ENCODE data around the gene PDE4B. TPM values are rescaled to one million over a fixed set of nuclear protein-coding genes. Genes with fewer than 3 reads are reported as not detected.

The PDE4B gene
- total RNA-seq, 2 donors from 2014 or later = 2.0 to 5.7 TPM

DNA sequence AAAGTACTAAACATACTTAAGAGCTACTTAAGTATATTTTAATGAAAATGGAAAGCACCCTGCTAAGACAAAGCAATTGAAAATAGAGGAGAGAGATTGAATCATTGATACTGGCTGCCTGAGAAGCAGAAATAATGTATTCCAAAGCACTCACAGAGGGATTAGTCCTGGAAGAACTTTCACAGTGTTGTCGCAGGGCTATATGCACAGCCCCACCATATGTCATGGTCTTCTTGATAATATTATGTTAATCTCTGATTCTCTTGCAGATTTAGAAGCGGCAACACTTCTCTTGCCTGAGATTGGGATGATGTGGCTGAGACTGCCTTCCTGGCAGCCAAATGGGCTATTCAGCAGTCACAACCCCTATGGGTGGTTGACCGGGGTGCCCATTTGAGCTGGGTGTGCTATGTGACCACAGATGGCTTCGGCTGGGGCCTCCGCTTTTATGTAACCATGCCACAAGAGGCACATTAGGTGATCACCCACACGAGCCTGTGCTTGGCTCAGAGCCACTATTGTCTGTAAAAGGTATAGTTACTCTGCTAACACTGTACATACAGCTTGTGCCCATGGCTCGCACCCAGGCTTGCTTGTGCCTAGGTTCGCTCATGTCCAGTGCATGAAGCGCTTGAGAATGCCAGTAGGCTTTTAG, 589.1 kb downstream of the PDE4B start:
- TF ChIP-seq, protein P1, sequence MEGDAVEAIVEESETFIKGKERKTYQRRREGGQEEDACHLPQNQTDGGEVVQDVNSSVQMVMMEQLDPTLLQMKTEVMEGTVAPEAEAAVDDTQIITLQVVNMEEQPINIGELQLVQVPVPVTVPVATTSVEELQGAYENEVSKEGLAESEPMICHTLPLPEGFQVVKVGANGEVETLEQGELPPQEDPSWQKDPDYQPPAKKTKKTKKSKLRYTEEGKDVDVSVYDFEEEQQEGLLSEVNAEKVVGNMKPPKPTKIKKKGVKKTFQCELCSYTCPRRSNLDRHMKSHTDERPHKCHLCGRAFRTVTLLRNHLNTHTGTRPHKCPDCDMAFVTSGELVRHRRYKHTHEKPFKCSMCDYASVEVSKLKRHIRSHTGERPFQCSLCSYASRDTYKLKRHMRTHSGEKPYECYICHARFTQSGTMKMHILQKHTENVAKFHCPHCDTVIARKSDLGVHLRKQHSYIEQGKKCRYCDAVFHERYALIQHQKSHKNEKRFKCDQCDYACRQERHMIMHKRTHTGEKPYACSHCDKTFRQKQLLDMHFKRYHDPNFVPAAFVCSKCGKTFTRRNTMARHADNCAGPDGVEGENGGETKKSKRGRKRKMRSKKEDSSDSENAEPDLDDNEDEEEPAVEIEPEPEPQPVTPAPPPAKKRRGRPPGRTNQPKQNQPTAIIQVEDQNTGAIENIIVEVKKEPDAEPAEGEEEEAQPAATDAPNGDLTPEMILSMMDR (IDR thresholded peaks at IDR 0.05) = no peak
- DNase-seq = no peak
- Histone ChIP-seq H3K9ac (ENCODE audit: low read depth in 2 of 2, low read length in 2 of 2) (no peak overlapping the region), H3K4me1 (no peaks in the 10 kb centered on the region), H3K4me3 (no peak overlapping the region), H3K9me3 (no peaks in the 10 kb centered on the region), H3K36me3 (no peaks in the 10 kb centered on the region), H3K27ac (no peak overlapping the region), H3K27me3 (no peaks in the 10 kb centered on the region)
- intact Hi-C loops (cut with DNase I) = no loop called here

DNA sequence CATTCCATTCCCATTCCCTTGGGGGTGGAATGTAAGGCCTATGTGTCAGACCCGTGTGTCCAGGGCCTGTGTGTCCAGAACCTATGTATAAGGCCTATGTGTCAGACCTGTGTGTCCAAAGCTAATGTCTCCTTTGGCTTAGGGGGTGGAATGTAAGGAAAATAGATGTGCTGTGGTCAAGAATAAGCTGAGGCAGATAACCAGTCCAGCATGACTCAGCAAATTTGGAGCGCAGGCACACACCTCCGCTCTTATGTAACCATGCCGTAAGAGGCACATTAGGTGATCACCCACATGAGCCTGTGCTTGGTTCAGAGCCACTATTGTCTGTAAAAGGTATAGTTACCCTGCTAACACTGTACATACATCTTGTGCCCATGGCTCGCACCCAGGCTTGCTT, 590.5 kb downstream of the PDE4B start:
- H3K27ac ChIP-seq = no peak overlapping the region
- H3K27me3 ChIP-seq = no peaks in the 10 kb centered on the region
- H3K4me1 ChIP-seq = no peaks in the 10 kb centered on the region
- no peaks in the 10 kb centered on the region for H3K36me3 ChIP-seq
- TF ChIP-seq, protein P1 (IDR thresholded peaks at IDR 0.05) = no peak
- intact Hi-C loops (cut with DNase I) = no loop called here
- no peak overlapping the region for H3K9ac ChIP-seq (ENCODE audit: low read depth in 2 of 2, low read length in 2 of 2)
- H3K9me3 ChIP-seq = no peaks in the 10 kb centered on the region
- no peak for DNase-seq
- H3K4me3 ChIP-seq = no peak overlapping the region

DNA sequence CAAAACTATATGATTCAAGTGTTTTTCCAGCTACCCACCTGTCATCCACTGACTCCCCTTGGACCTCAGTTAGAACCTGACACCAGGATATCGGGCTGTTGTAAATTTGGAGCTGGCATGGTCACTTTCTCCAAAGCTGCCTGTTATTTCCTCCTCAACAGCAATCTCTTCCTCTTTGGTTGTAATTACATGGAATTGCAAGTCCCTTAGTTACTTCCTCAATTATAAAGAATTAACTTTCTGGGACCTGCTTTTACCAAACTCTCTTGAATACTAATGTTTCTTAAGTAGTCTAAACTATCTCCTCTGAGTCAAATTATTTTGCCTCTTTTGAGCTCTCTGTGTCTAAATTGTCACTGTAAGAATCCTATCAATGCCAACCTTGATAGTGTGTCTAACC, 590.9 kb downstream of the PDE4B start:
- H3K9me3 ChIP-seq = no peaks in the 10 kb centered on the region
- H3K27me3 ChIP-seq = no peaks in the 10 kb centered on the region
- no peaks in the 10 kb centered on the region for H3K36me3 ChIP-seq
- no peaks in the 10 kb centered on the region for H3K4me1 ChIP-seq
- no peak for DNase-seq
- TF ChIP-seq, protein P1 (IDR thresholded peaks at IDR 0.05) = no peak
- H3K9ac ChIP-seq (ENCODE audit: low read depth in 2 of 2, low read length in 2 of 2) = no peak overlapping the region
- intact Hi-C loops (cut with DNase I) = no loop called here
- no peak overlapping the region for H3K27ac ChIP-seq
- no peak overlapping the region for H3K4me3 ChIP-seq

DNA sequence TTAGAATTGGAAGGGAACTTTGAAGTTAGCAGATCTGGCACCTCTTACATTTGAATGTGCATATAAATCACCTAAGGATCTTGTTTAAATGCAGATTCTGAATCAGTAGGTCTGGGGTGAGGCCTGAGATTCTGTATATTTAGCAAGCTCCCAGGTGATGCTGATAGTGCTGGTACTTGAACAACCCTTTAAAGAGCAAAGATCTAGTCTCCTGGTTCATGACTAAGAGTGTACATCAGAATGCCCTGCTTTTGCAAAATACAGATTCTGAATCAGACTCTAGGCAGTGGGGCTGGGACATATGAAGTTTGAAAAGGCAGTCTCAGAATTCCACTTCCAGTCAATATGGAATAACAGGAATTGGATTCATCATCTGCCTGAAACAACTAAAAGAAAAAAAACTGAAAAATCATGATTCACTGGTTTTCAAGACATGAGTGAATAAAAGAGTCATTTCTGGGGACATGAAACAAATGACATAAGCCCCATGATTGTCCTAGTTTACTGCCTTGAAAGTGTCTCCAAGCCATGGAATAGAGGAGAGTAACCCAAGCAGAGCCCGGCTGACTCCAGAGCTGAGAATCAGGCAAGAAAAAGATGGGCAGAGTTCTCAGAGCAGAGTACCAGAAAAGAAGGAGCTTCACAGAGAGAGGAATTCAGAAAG, 591.7 kb downstream of the PDE4B start:
- intact Hi-C loops (cut with DNase I) = no loop called here
- H3K9ac ChIP-seq (ENCODE audit: low read depth in 2 of 2, low read length in 2 of 2) = no peak overlapping the region

DNA sequence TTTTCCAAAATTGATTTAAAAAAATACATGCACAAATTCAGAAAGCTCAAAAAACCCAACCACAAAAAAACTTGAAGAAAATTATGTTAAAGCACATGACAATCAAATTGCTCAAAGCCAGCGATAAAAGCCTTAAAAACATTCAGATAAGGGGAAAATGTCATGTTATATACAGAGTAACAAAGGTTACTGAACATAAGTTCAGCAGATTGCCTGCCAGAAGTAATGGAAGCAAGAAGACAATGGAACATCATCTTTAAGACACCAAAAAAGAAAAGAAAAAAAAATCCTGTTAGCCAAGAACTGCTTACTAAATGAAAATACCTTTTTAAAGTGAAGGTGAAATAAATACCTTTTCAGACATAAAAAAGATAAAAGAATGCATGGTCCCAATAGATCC, 594.0 kb downstream of the PDE4B start:
- TF ChIP-seq, protein P1 (IDR thresholded peaks at IDR 0.05) = no peak
- no peak for DNase-seq
- Histone ChIP-seq H3K27me3 (no peaks in the 10 kb centered on the region), H3K36me3 (no peaks in the 10 kb centered on the region), H3K4me3 (no peak overlapping the region), H3K27ac (no peak overlapping the region), H3K4me1 (no peaks in the 10 kb centered on the region), H3K9me3 (no peaks in the 10 kb centered on the region), H3K9ac (ENCODE audit: low read depth in 2 of 2, low read length in 2 of 2) (no peak overlapping the region)
- intact Hi-C loops (cut with DNase I) = no loop called here

More for the DNA sequence above, 591.7 kb downstream of the PDE4B start:
- no peak for DNase-seq
- TF ChIP-seq, protein P1 (IDR thresholded peaks at IDR 0.05) = no peak
- Histone ChIP-seq H3K36me3 (no peaks in the 10 kb centered on the region), H3K4me3 (no peak overlapping the region), H3K9me3 (no peaks in the 10 kb centered on the region), H3K27me3 (no peaks in the 10 kb centered on the region), H3K4me1 (no peaks in the 10 kb centered on the region), H3K27ac (no peak overlapping the region)

Data from colonic mucosa (tissue), 4 donors.